Ishikawa (cell line): ENCODE measurements around the gene IRF2BPL.

Experiments used
- CEBPB ChIP-seq: IDR thresholded peaks from 2 replicates; pipeline ENCODE4 v1.6.1; 2012
- CREB1 ChIP-seq: IDR thresholded peaks from 2 replicates; pipeline ENCODE4 v1.6.1; 2012; ENCODE audit warnings: low read depth
- EGR1 ChIP-seq: IDR thresholded peaks from 2 replicates; pipeline ENCODE4 v1.6.1; 2012
- EP300 ChIP-seq: IDR thresholded peaks from 2 replicates; pipeline ENCODE4 v1.6.1; 2012; ENCODE audit warnings: borderline replicate concordance
- FOXM1 ChIP-seq: IDR thresholded peaks from 2 replicates; pipeline ENCODE4 v1.6.1; 2012; ENCODE audit warnings: low read depth, borderline replicate concordance
- NFIC ChIP-seq: IDR thresholded peaks from 2 replicates; pipeline ENCODE4 v1.6.1; 2012
- RAD21 ChIP-seq: IDR thresholded peaks from 2 replicates; pipeline ENCODE4 v1.6.1; 2012; ENCODE audit warnings: low read depth
- TAF1 ChIP-seq: IDR thresholded peaks from 2 replicates; pipeline ENCODE4 v1.6.1; 2012; ENCODE audit warnings: low read depth, mild to moderate bottlenecking
- TCF12 ChIP-seq: IDR thresholded peaks from 2 replicates; pipeline ENCODE4 v1.6.1; 2012; ENCODE audit warnings: low read depth
- TEAD4 ChIP-seq: IDR thresholded peaks from 2 replicates; pipeline ENCODE4 v1.6.1; 2012
- YY1 ChIP-seq: IDR thresholded peaks from 2 replicates; pipeline ENCODE4 v1.6.1; 2012; ENCODE audit warnings: low read depth
- ZBTB7A ChIP-seq: IDR thresholded peaks from 2 replicates; pipeline ENCODE4 v1.6.1; 2012; ENCODE audit warnings: low read depth
- TF ChIP-seq, protein P1 (sequence below): IDR thresholded peaks from 2 replicates; pipeline ENCODE4 v1.6.1; 2012
- TF ChIP-seq, protein P2 (sequence below): IDR thresholded peaks from 2 replicates; pipeline ENCODE4 v1.6.1; 2012
- TF ChIP-seq, protein P3 (sequence below): IDR thresholded peaks from 2 replicates; pipeline ENCODE4 v1.6.1; 2012; ENCODE audit warnings: low read depth, mild to moderate bottlenecking

IRF2BPL gene

DNA sequence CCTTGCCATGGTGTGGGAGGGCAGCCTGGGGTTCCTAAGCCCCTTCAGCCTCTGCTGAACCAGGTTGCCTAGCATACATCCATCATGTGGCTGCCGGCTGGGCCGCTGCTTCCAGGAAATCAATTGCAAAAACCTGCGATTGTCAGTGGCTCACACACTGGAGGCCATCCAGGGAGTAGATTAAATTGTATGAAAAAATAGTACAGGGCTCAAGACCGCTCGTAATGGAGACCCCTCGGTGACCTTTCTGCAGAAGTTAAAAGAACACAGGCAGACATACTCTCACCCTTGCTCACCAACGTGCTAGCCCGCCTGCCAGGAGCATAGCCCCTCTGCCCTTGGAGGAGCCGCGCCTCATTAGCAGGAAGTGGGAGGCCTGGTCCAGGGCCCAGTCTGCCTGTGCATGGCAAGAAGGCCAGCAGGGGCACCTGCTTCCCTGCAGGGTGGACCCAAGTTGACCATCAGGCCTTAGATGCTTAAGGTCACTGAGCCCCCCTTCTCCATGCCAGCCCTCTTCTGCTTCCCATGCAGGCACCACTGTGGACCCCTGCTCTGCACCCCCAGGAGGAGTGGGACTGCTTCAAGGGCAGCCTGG is 38.2 kb upstream of the IRF2BPL start:
- TF ChIP-seq YY1 (no peak), EP300 (no peak), TAF1 (no peak), RAD21 (no peak), ZBTB7A (no peak), EGR1 (no peak), CREB1 (no peak), TCF12 (no peak), CEBPB (no peak), FOXM1 (no peak)
- TF ChIP-seq, protein P1, sequence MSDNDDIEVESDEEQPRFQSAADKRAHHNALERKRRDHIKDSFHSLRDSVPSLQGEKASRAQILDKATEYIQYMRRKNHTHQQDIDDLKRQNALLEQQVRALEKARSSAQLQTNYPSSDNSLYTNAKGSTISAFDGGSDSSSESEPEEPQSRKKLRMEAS = no peak
- TF ChIP-seq, protein P2, sequence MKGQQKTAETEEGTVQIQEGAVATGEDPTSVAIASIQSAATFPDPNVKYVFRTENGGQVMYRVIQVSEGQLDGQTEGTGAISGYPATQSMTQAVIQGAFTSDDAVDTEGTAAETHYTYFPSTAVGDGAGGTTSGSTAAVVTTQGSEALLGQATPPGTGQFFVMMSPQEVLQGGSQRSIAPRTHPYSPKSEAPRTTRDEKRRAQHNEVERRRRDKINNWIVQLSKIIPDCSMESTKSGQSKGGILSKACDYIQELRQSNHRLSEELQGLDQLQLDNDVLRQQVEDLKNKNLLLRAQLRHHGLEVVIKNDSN = no peak
- TF ChIP-seq, protein P3, sequence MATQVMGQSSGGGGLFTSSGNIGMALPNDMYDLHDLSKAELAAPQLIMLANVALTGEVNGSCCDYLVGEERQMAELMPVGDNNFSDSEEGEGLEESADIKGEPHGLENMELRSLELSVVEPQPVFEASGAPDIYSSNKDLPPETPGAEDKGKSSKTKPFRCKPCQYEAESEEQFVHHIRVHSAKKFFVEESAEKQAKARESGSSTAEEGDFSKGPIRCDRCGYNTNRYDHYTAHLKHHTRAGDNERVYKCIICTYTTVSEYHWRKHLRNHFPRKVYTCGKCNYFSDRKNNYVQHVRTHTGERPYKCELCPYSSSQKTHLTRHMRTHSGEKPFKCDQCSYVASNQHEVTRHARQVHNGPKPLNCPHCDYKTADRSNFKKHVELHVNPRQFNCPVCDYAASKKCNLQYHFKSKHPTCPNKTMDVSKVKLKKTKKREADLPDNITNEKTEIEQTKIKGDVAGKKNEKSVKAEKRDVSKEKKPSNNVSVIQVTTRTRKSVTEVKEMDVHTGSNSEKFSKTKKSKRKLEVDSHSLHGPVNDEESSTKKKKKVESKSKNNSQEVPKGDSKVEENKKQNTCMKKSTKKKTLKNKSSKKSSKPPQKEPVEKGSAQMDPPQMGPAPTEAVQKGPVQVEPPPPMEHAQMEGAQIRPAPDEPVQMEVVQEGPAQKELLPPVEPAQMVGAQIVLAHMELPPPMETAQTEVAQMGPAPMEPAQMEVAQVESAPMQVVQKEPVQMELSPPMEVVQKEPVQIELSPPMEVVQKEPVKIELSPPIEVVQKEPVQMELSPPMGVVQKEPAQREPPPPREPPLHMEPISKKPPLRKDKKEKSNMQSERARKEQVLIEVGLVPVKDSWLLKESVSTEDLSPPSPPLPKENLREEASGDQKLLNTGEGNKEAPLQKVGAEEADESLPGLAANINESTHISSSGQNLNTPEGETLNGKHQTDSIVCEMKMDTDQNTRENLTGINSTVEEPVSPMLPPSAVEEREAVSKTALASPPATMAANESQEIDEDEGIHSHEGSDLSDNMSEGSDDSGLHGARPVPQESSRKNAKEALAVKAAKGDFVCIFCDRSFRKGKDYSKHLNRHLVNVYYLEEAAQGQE = no peak

DNA sequence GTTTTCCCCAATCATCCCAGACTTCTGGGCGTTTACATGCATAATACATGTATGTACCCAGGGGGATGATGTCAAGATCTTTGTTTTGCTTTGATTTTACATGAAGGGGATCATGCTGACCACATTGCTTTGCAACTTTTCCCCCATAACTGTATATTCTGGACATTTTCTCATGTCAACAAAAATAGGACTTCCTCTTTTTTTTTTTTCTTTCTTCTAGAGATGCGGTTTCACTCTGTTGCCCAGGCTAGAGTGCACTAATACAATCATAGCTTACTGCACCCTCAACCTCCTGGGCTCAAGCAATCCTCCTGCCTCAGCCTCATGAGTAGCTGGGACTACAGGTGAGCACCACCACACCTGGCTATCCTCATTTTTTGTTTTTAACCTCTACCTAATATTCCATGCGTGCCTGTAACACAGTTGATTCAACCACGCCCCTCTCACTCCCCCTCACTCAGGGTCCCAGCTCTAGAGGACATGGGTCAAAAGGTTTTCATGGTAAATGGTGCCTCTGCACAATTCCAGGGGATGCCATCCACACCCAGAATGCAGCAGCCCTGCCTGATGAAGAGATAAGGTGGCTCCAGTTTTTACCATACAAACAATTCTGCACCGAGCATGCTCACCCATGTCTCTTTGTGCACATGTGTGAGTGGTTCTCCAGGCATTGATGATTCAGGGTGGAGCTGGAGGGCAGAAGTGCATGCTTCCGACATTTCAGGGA is 37.5 kb upstream of the IRF2BPL start:
- TF ChIP-seq TAF1 (no peak), YY1 (no peak), CEBPB (no peak), TCF12 (no peak), NFIC (no peak)
- TF ChIP-seq, protein P2 = no peak

DNA sequence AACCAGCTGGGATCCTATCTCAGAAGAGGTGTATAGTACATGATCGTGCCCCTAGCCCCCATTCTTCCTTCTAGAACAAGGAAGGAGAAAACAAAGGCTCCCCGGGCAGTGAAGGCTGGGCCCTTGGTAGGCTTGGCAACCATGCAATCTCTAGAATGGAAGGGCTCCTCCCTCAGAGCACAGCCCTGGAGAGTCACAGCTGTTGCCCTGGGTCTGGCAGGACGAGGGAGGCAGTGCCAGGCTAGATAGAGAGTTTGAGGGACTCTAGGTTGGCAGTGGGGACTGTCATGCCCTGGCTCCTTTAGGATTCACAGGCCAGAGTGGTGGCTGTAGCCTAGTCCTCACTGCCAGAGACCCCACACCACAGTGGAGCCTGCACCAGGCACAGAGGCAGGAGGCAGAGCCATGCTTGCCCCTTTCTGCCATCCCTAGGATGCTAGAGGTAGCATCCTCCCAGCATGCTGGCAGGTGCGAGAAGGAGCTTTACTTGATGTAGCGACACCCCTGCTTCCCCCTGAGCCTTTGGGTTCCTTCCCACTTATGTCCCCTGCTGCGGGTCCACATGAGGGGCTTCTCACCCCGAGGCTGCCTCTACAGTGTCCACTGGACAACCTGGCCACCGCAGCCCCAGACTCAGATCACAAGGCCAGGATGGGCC is 36.1 kb upstream of the IRF2BPL start:
- TF ChIP-seq CREB1 (no peak), FOXM1 (no peak), NFIC (no peak)

DNA sequence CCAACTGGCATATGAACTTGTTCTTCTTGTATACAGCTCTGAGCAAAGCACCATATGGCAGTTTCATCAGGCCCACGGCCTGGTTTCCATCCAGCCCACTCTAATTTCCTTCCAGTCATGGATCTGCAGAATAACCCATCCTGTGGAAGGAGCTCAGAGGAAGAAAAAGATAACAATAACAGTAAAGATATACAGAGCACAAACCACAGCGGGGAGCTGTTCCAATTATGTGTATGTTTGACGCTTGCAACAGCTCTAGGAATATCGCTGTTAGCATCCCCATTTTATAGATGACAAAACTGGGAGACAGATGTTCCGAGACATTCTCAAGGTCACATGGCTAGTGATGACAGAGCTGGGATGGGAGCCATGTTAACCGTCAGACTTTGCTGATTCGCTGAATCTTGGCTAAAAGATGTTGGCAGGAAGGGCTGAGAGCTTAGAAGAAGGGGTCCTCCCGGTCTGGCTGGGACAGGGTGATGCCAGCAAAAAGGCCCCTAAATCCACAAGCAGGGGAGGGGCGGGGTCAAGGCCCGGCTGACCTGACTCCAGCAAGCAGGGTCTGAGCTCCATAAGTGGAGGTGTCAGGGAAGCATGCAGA is 35.2 kb upstream of the IRF2BPL start:
- TF ChIP-seq NFIC = no peak
- TF ChIP-seq TAF1 = no peak
- TF ChIP-seq TCF12 = no peak
- no peak for TF ChIP-seq EP300
- TF ChIP-seq ZBTB7A = no peak
- TF ChIP-seq YY1 = no peak
- no peak for TF ChIP-seq EGR1
- no peak for TF ChIP-seq CREB1
- TF ChIP-seq, protein P1 = no peak

DNA sequence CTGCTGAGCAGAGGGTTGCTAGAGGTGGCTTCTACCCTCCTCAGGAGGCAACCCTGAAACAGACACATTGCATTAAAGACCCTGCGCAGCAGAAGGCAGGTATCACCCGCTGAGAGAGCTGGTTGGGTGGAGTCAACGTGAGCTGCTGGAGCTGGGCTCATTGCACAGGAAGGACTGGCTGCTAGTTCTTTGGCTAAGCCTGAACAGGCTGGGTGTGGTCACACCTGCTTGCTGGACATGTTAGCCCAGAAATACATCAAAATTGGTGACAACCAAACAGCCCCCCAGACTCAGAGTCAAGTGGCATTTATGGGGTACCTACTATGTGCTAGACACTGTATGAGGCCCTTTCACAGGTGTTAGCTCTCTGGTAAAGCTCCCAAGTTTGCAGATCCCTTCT is 33.8 kb upstream of the IRF2BPL start:
- TF ChIP-seq EP300 (no peak), TCF12 (no peak), FOXM1 (no peak), CREB1 (no peak), RAD21 (no peak), TEAD4 (no peak), NFIC (no peak), EGR1 (no peak)
- TF ChIP-seq, protein P1 = no peak
- TF ChIP-seq, protein P3 = no peak
- TF ChIP-seq, protein P2 = no peak
